H9 (cell line): ENCODE results near the gene FCRL5. TPM values are rescaled to one million over a fixed set of nuclear protein-coding genes. Genes with fewer than 3 reads are reported as not detected.

Source experiments
- DNase-seq: peaks from one replicate; pipeline ENCODE4 v3.0.0-alpha.2; 2017
- H2AFZ ChIP-seq: one replicate; pipeline ENCODE4 v1.6.1; 2013; ENCODE audit warnings: mild to moderate bottlenecking, low read length, control low read depth, moderate library complexity
- H2AK5ac ChIP-seq: 2 replicates; pipeline ENCODE4 v1.6.1; 2013; ENCODE audit warnings: low read length, control low read depth, mixed read lengths; ENCODE audit not compliant: insufficient read length
- H2BK120ac ChIP-seq: one replicate; pipeline ENCODE4 v1.6.1; 2013; ENCODE audit warnings: low read depth, mild to moderate bottlenecking, low read length, control low read depth, inconsistent platforms; ENCODE audit not compliant: poor library complexity, severe bottlenecking
- H2BK12ac ChIP-seq: 2 replicates; pipeline ENCODE4 v1.6.1; 2013; ENCODE audit warnings: low read length, control low read depth, mixed read lengths, low read depth; ENCODE audit not compliant: insufficient read length
- H2BK15ac ChIP-seq: 2 replicates; pipeline ENCODE4 v1.6.1; 2013; ENCODE audit warnings: low read depth, low read length, control low read depth
- H2BK20ac ChIP-seq: one replicate; pipeline ENCODE4 v1.6.1; 2013; ENCODE audit warnings: low read depth, mild to moderate bottlenecking, low read length, control low read depth, inconsistent platforms; ENCODE audit not compliant: poor library complexity, severe bottlenecking
- H2BK5ac ChIP-seq: 2 replicates; pipeline ENCODE4 v1.6.1; 2013; ENCODE audit warnings: low read length, control low read depth, mixed read lengths; ENCODE audit not compliant: insufficient read length
- H3K14ac ChIP-seq: 2 replicates; pipeline ENCODE4 v1.6.1; 2013; ENCODE audit warnings: low read length, control low read depth; ENCODE audit not compliant: insufficient read depth
- H3K18ac ChIP-seq: 2 replicates; pipeline ENCODE4 v1.6.1; 2013; ENCODE audit warnings: low read depth, mild to moderate bottlenecking, mixed read lengths, low read length, control low read depth; ENCODE audit not compliant: insufficient read length
- H3K23ac ChIP-seq: 2 replicates; pipeline ENCODE4 v1.6.1; 2013; ENCODE audit warnings: low read length, control low read depth, mixed read lengths, low read depth; ENCODE audit not compliant: insufficient read length
- H3K23me2 ChIP-seq: 2 replicates; pipeline ENCODE4 v1.6.1; 2013; ENCODE audit warnings: low read depth, mild to moderate bottlenecking, mixed read lengths, low read length, control low read depth; ENCODE audit not compliant: insufficient read length, poor library complexity, severe bottlenecking
- H3K27ac ChIP-seq: 2 replicates; pipeline ENCODE4 v1.5.1; 2013; ENCODE audit warnings: low read length, control low read depth, mixed read lengths, low read depth; ENCODE audit not compliant: insufficient read length
- H3K27me3 ChIP-seq: 2 replicates; pipeline ENCODE4 v1.6.1; 2013; ENCODE audit warnings: low read length, control low read depth, inconsistent platforms; ENCODE audit not compliant: insufficient read depth
- H3K4ac ChIP-seq: 2 replicates; pipeline ENCODE4 v1.6.1; 2013; ENCODE audit warnings: low read depth, mild to moderate bottlenecking, control low read depth, inconsistent platforms, low read length, moderate library complexity
- H3K4me1 ChIP-seq: 2 replicates; pipeline ENCODE4 v1.6.1; 2013; ENCODE audit warnings: low read length, control low read depth, inconsistent platforms; ENCODE audit not compliant: insufficient read depth
- H3K4me2 ChIP-seq: 2 replicates; pipeline ENCODE4 v1.6.1; 2013; ENCODE audit warnings: low read length, control low read depth, mixed read lengths; ENCODE audit not compliant: insufficient read length, insufficient read depth
- H3K56ac ChIP-seq: 2 replicates; pipeline ENCODE4 v1.6.1; 2013; ENCODE audit warnings: low read depth, mild to moderate bottlenecking, mixed read lengths, low read length, control low read depth; ENCODE audit not compliant: insufficient read length
- H3K79me1 ChIP-seq: 2 replicates; pipeline ENCODE4 v1.6.1; 2013; ENCODE audit warnings: low read depth, mild to moderate bottlenecking, moderate library complexity, low read length, control low read depth, inconsistent platforms; ENCODE audit not compliant: insufficient read depth, poor library complexity, severe bottlenecking
- H3K79me2 ChIP-seq: 2 replicates; pipeline ENCODE4 v1.6.1; 2013; ENCODE audit warnings: low read length, control low read depth, inconsistent platforms; ENCODE audit not compliant: insufficient read depth
- H3K9ac ChIP-seq: 2 replicates; pipeline ENCODE4 v1.6.1; 2013; ENCODE audit warnings: low read length, control low read depth, mixed read lengths; ENCODE audit not compliant: insufficient read length; ENCODE audit errors: extremely low read depth
- H3K9me3 ChIP-seq: one replicate; pipeline ENCODE4 v1.6.1; 2013; ENCODE audit warnings: low read depth, low read length, inconsistent platforms; ENCODE audit not compliant: control insufficient read depth
- H3T11ph ChIP-seq: one replicate; pipeline ENCODE4 v1.6.1; 2013; ENCODE audit warnings: mild to moderate bottlenecking, low read length, control low read depth, inconsistent platforms
- H4K20me1 ChIP-seq: one replicate; pipeline ENCODE4 v1.6.1; 2013; ENCODE audit not compliant: control insufficient read depth, insufficient read length, insufficient read depth
- H4K5ac ChIP-seq: 2 replicates; pipeline ENCODE4 v1.6.1; 2013; ENCODE audit warnings: low read depth, mild to moderate bottlenecking, mixed read lengths, low read length, control low read depth; ENCODE audit not compliant: insufficient read length
- H4K8ac ChIP-seq: replicated peaks from 2 replicates; pipeline ENCODE4 v1.6.1; 2013; ENCODE audit warnings: low read length, control low read depth, mixed read lengths, low read depth; ENCODE audit not compliant: insufficient read length
- H4K91ac ChIP-seq: 2 replicates; pipeline ENCODE4 v1.6.1; 2013; ENCODE audit warnings: low read depth, mild to moderate bottlenecking, moderate library complexity, mixed read lengths, low read length, control low read depth; ENCODE audit not compliant: insufficient read length
- H3K27ac Mint-ChIP-seq, 3 experiments: 2 replicates in 2 of 3; 3 replicates in 1 of 3; pipeline ENCODE4 v1.8.0; 2020 to 2021; ENCODE audit warnings: mixed read lengths in 3 of 3, mild to moderate bottlenecking in 1 of 3, moderate library complexity in 1 of 3
- H3K27me3 Mint-ChIP-seq: 2 replicates; pipeline ENCODE4 v1.8.0; 2021; ENCODE audit warnings: low read depth, mild to moderate bottlenecking, moderate library complexity, mixed read lengths
- H3K36me3 Mint-ChIP-seq, 3 experiments: 2 replicates in 2 of 3; 3 replicates in 1 of 3; pipeline ENCODE4 v1.8.0; 2020 to 2021; ENCODE audit warnings: low read depth in 3 of 3, mixed read lengths in 3 of 3; ENCODE audit not compliant: insufficient read depth in 1 of 3
- H3K4me1 Mint-ChIP-seq, 2 experiments: 2 replicates each; pipeline ENCODE4 v1.8.0; 2020; ENCODE audit warnings: mixed read lengths in 2 of 2
- H3K4me3 Mint-ChIP-seq, 2 experiments: 2 replicates in 1 of 2; 3 replicates in 1 of 2; pipeline ENCODE4 v1.8.0; 2020 to 2021; ENCODE audit warnings: mild to moderate bottlenecking in 2 of 2, mixed read lengths in 2 of 2, moderate library complexity in 1 of 2
- H3K9me3 Mint-ChIP-seq, 2 experiments: 2 replicates in 1 of 2; 3 replicates in 1 of 2; pipeline ENCODE4 v1.8.0; 2020; ENCODE audit warnings: mild to moderate bottlenecking in 2 of 2, mixed read lengths in 2 of 2, moderate library complexity in 1 of 2
- WGBS: extraction: QIAGEN DNeasy Blood & Tissue Kit; methylation state at CpG from one replicate; pipeline ENCODE4 v1.1.7; 2013; ENCODE audit warnings: missing lambda C conversion rate, low lambda C conversion rate, mixed read lengths; ENCODE audit not compliant: insufficient read length; ENCODE audit errors: extremely low coverage; 5-methylcytosine and 5-hydroxymethylcytosine counted together
- total RNA-seq: library from RNA; stranded (reverse); gene quantifications from 2 replicates; pipeline ENCODE4 v1.2.1, GENCODE V29; 2021
- TF ChIP-seq, protein P1 (sequence below): fragments of 200-600 bp; sonication (generic); conservative IDR thresholded peaks from 3 replicates; pipeline ENCODE4 v1.8.0; 2021; ENCODE audit warnings: antibody characterized with exemption, mild to moderate bottlenecking

The FCRL5 gene
- total RNA-seq, 1 experiment from 2014 or later = 0.98 TPM

- Mint-ChIP-seq H3K27ac (no peak overlapping the region), H3K27me3 (no peaks in the 10 kb centered on the region), H3K4me3 (no peak overlapping the region), H3K9me3 (peaks cover 10 to 13% of the 10 kb centered on the region in 2 experiments), H3K4me1 (peaks cover 8 to 11% of the 10 kb centered on the region in 2 experiments), H3K36me3 (peaks cover 0 to 7% (median 5%) of the 10 kb centered on the region in 3 experiments; a peak in 5 of 7 replicates)
- Histone ChIP-seq H4K5ac (no peak overlapping the region), H3K9me3 (no peaks in the 10 kb centered on the region), H4K8ac (no peak overlapping the region), H3K9ac (no peak overlapping the region), H3K4me2 (no peak overlapping the region), H3K14ac (no peak overlapping the region), H3K27me3 (no peaks in the 10 kb centered on the region), H3K27ac (no peak overlapping the region), H4K20me1 (no peaks in the 10 kb centered on the region), H2BK15ac (no peak overlapping the region), H2BK20ac (no peak overlapping the region), H2AK5ac (no peak overlapping the region), H3K56ac (no peak overlapping the region), H4K91ac (no peak overlapping the region), H3K23me2 (no peaks in the 10 kb centered on the region), H3T11ph (no peak overlapping the region), H3K4me1 (no peaks in the 10 kb centered on the region), H2AFZ (no peak overlapping the region), H2BK12ac (no peak overlapping the region), H3K79me2 (no peaks in the 10 kb centered on the region), H3K18ac (no peak overlapping the region), H3K4ac (no peak overlapping the region), H3K79me1 (no peaks in the 10 kb centered on the region), H3K23ac (no peak overlapping the region), H2BK120ac (no peak overlapping the region), H2BK5ac (no peak overlapping the region)
- DNase-seq = no peak
- no CpG with 5 or more reads among the region's 2 CpGs for WGBS
- TF ChIP-seq, protein P1, sequence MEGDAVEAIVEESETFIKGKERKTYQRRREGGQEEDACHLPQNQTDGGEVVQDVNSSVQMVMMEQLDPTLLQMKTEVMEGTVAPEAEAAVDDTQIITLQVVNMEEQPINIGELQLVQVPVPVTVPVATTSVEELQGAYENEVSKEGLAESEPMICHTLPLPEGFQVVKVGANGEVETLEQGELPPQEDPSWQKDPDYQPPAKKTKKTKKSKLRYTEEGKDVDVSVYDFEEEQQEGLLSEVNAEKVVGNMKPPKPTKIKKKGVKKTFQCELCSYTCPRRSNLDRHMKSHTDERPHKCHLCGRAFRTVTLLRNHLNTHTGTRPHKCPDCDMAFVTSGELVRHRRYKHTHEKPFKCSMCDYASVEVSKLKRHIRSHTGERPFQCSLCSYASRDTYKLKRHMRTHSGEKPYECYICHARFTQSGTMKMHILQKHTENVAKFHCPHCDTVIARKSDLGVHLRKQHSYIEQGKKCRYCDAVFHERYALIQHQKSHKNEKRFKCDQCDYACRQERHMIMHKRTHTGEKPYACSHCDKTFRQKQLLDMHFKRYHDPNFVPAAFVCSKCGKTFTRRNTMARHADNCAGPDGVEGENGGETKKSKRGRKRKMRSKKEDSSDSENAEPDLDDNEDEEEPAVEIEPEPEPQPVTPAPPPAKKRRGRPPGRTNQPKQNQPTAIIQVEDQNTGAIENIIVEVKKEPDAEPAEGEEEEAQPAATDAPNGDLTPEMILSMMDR = no peak
Observed at GRCh38 chr1:157482717-157483116, 69.6 kb downstream of the FCRL5 start.
